HS-27A (cell line): ENCODE data around the gene MAPKBP1.
A peak's percentile ranks its signal among the peaks of the same experiment; 100 is the strongest.

ENCODE experiments used
- DNase-seq: peaks from one replicate; pipeline ENCODE4 v3.0.0-alpha.2; 2012; ENCODE audit warnings: low read depth, missing footprints

MAPKBP1 gene

GRCh38 chr15:41806291-41807181 is 32.3 kb downstream of the MAPKBP1 start:
- no peak for DNase-seq

- no peak for DNase-seq
Measured at GRCh38 chr15:41809121-41809520, 34.8 kb downstream of the MAPKBP1 start.

GRCh38 chr15:41809526-41810220 is 35.4 kb downstream of the MAPKBP1 start:
- no peak for DNase-seq

- no peak for DNase-seq
Measured at GRCh38 chr15:41810651-41811431, 36.6 kb downstream of the MAPKBP1 start.

- DNase-seq = peak; percentile 53
Measured at GRCh38 chr15:41811432-41812195, 37.3 kb downstream of the MAPKBP1 start.

- no peak for DNase-seq
Measured at GRCh38 chr15:41812820-41813375, 38.6 kb downstream of the MAPKBP1 start.

- DNase-seq = no peak
Measured at GRCh38 chr15:41813426-41813825, 39.1 kb downstream of the MAPKBP1 start.

- DNase-seq = no peak
Measured at GRCh38 chr15:41814534-41814933, 40.2 kb downstream of the MAPKBP1 start.

GRCh38 chr15:41816788-41817187 is 42.5 kb downstream of the MAPKBP1 start:
- no peak for DNase-seq

- no peak for DNase-seq
Measured at GRCh38 chr15:41817327-41817726, 43.0 kb downstream of the MAPKBP1 start.

- DNase-seq = no peak
Measured at GRCh38 chr15:41817781-41818180, 43.5 kb downstream of the MAPKBP1 start.

GRCh38 chr15:41819455-41820050 is 45.3 kb downstream of the MAPKBP1 start:
- DNase-seq = no peak

GRCh38 chr15:41820791-41821423 is 46.6 kb downstream of the MAPKBP1 start:
- DNase-seq = no peak

GRCh38 chr15:41821831-41822230 is 47.5 kb downstream of the MAPKBP1 start:
- no peak for DNase-seq

- DNase-seq = no peak
Measured at GRCh38 chr15:41822471-41822870, 48.2 kb downstream of the MAPKBP1 start.

- DNase-seq = no peak
Measured at GRCh38 chr15:41822957-41823356, 48.7 kb downstream of the MAPKBP1 start.

- DNase-seq = no peak
Measured at GRCh38 chr15:41823502-41823901, 49.2 kb downstream of the MAPKBP1 start.

GRCh38 chr15:41824062-41824745 is 49.9 kb downstream of the MAPKBP1 start:
- no peak for DNase-seq

- no peak for DNase-seq
Measured at GRCh38 chr15:41825145-41825544, 50.9 kb downstream of the MAPKBP1 start.
